ENCODE measurements around the gene CTIF.

DNA sequence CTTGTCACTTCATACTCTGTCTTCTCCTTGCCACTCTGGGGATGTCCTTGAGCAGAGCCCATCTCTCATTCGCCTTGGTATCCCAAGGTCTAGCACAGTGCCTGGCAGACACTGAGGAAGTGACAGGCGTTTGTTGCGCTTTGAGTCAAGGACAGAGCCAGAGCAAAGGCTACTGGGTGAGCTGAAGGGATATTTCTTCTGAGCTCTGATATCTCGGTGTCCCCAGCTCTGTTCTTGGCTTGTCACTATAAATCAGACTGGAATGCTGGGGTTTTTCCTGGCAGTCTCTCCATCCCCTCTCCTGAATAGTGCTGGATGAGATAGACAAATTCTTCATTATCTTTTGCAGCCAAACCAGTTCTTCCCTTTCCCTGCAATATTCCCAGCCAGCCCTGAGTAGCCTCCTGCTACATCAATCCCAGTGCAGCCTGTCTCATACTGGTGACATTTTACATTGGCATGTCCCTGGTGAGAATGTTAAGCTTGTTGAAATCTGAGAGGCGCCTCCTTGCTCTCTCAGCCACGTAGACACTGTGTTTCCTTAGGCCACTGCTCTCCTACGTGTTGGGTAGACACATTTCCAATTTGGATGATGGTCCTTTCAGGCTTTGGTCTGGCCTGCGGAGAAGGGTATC is 61.7 kb downstream of the CTIF start:
- TF ChIP-seq, protein P1, sequence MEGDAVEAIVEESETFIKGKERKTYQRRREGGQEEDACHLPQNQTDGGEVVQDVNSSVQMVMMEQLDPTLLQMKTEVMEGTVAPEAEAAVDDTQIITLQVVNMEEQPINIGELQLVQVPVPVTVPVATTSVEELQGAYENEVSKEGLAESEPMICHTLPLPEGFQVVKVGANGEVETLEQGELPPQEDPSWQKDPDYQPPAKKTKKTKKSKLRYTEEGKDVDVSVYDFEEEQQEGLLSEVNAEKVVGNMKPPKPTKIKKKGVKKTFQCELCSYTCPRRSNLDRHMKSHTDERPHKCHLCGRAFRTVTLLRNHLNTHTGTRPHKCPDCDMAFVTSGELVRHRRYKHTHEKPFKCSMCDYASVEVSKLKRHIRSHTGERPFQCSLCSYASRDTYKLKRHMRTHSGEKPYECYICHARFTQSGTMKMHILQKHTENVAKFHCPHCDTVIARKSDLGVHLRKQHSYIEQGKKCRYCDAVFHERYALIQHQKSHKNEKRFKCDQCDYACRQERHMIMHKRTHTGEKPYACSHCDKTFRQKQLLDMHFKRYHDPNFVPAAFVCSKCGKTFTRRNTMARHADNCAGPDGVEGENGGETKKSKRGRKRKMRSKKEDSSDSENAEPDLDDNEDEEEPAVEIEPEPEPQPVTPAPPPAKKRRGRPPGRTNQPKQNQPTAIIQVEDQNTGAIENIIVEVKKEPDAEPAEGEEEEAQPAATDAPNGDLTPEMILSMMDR (IDR thresholded peaks at IDR 0.05; ENCODE audit: insufficient read depth, low read length, poor library complexity, severe bottlenecking): no peak
- no peak for TF ChIP-seq EZH2phosphoT487 (conservative IDR thresholded peaks at IDR 0.05; ENCODE audit: low read length)
